HG02938 (cell line): ENCODE measurements around the gene TOM1L1.
"Not testable (repeated sequence)": the region's sequence is repeated elsewhere in the genome, so short reads cannot be mapped to it uniquely, and the experiment has no call there.

ENCODE experiments used
- ATAC-seq: cut with Tn5 transposase; IDR thresholded peaks from one replicate; pipeline ENCODE4 v1.9.1; 2021; ENCODE audit warnings: mild to moderate bottlenecking, moderate library complexity; ENCODE audit not compliant: unreplicated experiment

TOM1L1 gene, protein sequence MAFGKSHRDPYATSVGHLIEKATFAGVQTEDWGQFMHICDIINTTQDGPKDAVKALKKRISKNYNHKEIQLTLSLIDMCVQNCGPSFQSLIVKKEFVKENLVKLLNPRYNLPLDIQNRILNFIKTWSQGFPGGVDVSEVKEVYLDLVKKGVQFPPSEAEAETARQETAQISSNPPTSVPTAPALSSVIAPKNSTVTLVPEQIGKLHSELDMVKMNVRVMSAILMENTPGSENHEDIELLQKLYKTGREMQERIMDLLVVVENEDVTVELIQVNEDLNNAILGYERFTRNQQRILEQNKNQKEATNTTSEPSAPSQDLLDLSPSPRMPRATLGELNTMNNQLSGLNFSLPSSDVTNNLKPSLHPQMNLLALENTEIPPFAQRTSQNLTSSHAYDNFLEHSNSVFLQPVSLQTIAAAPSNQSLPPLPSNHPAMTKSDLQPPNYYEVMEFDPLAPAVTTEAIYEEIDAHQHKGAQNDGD

DNA sequence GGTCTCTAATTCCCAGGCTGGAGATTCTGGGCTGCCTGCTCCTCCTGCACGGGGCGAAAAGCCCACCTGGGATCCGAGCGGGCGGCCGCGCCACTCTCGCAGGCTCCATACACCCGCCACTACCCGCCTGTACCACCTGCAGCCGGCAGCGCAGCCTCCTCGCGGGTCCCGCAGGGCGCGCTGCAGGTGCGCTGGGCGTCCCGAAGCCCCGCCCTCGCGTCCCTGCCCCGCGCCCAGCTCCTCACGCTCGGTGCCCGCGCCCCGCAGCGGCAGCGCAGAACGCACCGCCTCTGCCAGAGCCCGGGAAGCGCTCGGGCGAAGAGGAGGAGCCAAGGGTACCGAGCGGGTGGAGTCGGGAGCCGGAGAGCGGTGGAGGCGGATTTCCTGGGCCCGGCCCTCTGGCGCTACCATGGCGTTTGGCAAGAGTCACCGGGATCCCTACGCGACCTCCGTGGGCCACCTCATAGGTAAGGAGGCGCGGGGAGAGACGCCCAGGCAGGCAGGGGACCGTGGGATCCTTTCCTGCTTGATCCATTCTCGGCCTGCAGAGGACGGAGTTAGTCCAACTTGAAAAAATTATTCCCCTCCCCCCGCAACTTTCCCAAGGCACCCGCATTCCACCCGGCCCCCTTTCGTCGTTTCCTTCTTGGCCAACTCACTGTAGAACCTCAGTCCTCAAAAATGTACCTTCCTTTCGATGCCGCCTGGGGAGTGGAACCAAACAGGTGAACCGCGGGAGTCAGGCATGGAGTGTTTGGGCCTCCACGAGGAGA lies at the start of gene TOM1L1:
TOM1L1 (plus strand) TSS at position 396 of the 773 bp plus-strand sequence; CDS start at position 410, 14 bp downstream.
- peak; percentile 75 for ATAC-seq

GRCh38 chr17:54859187-54859586 lies 41.5 kb upstream of the TOM1L1 start:
- ATAC-seq: no peak

DNA sequence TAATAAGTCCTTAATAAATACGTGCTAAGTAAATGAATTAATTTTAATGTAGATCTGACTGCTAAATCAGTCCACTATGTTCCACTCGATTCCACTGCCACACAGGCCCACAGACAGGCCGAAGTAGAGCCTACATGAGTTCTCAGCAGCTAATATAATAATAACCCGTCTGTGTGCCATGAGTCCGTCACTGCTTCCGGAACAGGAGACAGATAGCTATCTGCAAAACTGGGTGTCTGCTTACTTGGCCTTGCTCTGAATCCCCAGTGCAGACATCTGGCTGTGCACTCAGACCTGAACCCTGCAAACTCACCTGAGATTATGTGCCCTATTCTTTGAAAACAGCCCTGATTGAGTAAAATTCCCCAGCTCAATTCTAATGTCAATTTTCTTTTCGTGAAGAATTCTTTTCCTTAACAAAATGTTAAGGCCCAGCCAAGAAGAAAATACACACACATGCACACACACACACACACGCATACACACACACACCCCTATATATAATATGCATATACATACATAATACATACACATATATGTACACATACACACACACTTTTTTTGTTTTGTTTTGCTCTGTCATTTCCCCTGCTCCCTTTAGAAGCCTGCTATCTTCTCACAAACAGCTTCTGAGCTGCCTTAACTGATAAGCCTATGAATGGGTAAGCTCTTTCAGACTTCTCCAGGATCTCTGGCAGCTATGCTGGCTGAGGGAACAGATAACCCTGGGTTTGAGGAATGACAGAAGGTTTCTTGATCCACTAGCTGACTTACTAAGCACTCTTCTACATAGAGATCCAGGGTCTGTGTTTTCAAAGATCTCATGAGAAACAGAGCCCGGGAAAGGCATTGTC lies 39.8 kb upstream of the TOM1L1 start:
- ATAC-seq: no peak

GRCh38 chr17:54861471-54861983 lies 39.1 kb upstream of the TOM1L1 start:
- no peak for ATAC-seq

- no peak for ATAC-seq
Observed at GRCh38 chr17:54863176-54863575, 37.5 kb upstream of the TOM1L1 start.

GRCh38 chr17:54864070-54864469 lies 36.6 kb upstream of the TOM1L1 start:
- ATAC-seq: no peak

- no peak for ATAC-seq
Observed at GRCh38 chr17:54864636-54865356, 35.9 kb upstream of the TOM1L1 start.

- ATAC-seq: no peak
Observed at GRCh38 chr17:54867634-54868033, 33.0 kb upstream of the TOM1L1 start.

DNA sequence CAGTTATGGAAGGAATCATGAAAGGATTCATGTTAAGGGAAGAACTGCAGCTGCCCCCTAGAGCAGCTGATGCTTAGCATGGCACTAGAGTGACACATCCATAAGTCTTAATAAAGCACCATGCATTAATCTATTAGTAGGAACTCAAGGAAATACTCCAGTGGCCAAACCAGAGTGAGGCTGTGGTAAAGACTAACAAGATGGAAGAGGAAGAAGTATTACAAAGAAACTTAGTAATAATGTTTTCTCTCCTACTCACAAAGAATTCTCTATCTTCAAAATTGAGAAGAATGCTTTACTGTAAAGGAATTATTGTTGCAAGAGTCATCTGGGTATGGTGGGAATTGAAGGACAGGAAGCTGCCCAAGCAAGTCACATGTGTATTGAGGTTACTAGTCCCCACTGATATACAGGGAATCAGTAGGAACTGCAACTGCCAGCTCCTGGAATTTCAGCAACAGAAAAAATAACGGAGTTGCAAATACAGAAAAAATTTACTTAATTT lies 29.9 kb upstream of the TOM1L1 start:
- ATAC-seq: no peak

DNA sequence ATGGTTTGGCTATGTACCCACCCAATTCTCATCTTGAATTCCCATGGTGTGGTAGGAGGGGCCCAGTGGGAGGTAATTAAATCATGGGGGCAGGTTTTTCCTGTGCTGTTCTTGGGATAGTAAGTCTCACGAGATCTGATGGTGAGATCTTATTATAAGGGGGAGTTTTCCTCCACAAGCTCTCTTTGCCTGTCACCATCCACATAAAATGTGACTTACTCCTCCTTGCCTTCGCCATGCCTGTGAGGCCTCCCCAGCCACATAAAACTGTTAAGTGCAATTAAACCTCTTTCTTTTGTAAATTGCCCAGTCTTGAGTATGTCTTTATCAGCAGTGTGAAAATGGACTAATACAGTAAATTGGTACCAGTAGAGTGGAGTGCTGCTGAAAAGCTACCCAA lies 24.7 kb upstream of the TOM1L1 start:
- ATAC-seq: not testable (repeated sequence)

DNA sequence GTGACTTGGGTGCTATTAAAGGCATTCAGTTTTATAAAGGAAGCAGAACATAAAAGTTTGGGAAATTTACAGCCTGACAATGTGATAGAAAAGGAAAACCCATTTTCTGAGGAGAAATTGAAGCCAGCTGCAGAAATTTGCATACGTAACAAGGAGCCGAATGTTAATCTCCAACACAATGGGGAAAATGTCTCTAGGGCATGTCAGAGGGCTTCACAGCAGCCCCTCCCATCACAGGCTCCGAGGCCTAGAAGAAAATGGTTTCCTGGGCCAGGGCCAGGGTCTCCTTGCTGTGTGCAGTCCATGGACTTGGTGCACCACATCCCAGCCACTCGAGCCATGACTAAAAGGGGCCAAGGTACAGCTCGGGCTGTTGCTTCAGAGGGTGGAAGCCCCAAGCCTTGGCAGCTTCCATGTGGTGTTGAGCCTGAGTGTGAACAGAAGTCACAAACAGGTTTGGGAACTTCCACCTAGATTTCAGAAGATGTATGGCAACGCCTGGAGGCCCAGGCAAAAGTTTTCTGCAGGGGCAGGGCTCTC lies 23.9 kb upstream of the TOM1L1 start:
- ATAC-seq: no peak

GRCh38 chr17:54881255-54881972 lies 19.2 kb upstream of the TOM1L1 start:
- ATAC-seq: no peak

DNA sequence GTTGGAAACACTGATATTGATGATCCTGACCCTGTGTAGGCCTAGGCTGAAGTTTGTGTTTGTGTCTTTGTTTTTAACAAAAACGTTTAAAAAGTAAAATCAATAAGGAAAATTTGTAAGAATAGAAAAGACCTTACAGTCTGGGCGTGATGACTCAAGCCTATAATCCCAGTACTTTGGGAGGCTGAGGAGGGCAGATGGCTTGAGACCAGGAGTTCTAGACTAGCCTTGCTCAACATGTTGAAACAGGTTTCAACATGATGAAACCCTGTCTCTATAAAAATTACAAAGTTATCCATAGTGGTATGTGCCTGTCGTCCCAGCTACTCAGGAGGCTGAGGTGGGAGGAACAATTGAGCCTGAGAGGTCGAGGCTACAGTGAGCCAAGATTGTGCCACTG lies 18.3 kb upstream of the TOM1L1 start:
- ATAC-seq: no peak

- peak; percentile 94 for ATAC-seq
Observed at GRCh38 chr17:54882950-54883349, 17.7 kb upstream of the TOM1L1 start.

- no peak for ATAC-seq
Observed at GRCh38 chr17:54883939-54884338, 16.7 kb upstream of the TOM1L1 start.

DNA sequence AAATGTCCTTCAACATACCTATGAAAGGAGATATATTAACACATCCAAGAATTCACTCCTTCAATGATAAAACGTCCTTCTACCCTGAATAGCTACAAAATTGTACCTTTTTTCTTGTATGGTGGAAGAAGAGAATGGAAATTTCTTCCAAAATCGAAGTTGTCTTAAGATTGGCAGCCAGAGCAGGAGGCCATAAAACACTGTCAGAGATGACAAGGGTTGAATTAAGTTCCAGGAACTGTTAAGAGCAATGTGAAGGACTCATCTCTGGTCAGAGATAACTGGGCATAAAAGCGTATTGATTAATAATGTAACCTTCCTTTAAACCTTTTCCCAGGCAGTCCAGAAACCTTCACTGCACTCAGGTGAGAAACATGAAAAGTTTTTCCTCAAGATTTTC lies 12.9 kb upstream of the TOM1L1 start:
- ATAC-seq: no peak

DNA sequence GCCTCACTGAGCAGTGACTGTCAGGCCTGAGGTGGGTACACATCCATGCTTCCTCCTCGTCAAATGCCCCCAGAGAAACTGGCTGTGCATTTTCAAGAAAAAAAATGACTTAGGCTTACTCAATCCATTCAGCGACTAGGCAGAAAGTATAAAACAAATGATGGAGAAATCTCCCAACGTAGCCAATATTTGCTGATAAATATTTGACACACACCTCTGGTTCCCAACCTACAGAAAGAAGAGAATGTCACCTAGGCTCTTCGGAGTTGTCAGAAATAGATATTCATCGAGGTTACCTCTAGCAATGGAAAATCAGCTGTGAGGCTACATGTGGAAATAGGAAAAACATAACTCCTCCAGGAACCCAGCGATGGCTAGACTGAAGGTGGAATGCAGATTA lies 12.4 kb upstream of the TOM1L1 start:
- ATAC-seq: no peak

GRCh38 chr17:54888981-54889380 lies 11.7 kb upstream of the TOM1L1 start:
- no peak for ATAC-seq

DNA sequence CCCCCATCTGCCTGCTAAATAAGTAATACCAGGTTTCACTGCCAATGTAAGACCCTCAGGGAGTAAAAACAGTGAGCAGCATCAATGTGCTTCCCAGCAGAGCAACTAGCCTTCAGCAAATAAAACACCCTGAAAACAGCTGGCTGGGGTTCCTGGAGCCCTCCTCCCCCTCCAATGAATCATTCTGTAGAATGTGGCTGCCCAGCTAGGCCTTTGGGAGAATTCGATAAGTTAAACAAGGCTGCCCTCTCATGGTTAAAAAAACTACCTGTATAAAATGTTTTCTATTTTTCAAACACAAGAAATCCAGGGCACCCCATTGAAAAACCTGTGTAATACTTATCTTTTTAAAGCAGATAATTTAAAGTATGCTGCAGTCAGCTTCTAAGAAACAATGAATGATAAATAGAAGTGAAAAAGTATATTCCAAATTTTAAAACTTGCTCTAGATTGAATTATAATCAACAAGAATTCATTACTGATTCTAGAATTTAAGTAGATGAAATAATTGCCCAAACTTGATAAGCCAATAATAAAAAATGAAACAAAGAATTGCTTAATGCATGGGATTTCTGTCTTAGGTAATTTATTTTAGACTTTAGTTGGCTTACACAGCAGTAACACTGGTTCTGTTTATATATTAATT lies 9.4 kb upstream of the TOM1L1 start:
- no peak for ATAC-seq
